PC-9 (cell line): ENCODE results near the gene AMACR.

Experiments used
- CTCF ChIP-seq: fragments of 200-600 bp; sonication (generic); conservative IDR thresholded peaks from 2 replicates; pipeline ENCODE4 v1.6.1; 2017; ENCODE audit warnings: mixed run types, antibody characterized with exemption, mild to moderate bottlenecking, moderate library complexity
- EZH2 ChIP-seq: fragments of 200-600 bp; sonication (generic); IDR thresholded peaks from 2 replicates; pipeline ENCODE4 v1.8.0; 2017; ENCODE audit warnings: antibody characterized with exemption, low read depth

GRCh38 chr5:34021334-34021733 lies 13.5 kb upstream of the AMACR start:
- TF ChIP-seq CTCF, result no peak
- TF ChIP-seq EZH2, result no peak
